ENCODE measurements around the gene ULK4.

Gene ULK4

GRCh38 chr3:41202834-41203345 is 759.0 kb downstream of the ULK4 start:
- peak overlapping the region; percentile 70 for H3K4me2 ChIP-seq (ENCODE audit: low read depth, low read length, poor library complexity, severe bottlenecking)
- peaks cover 65% of the 10 kb centered on the region for H3K4me1 ChIP-seq (ENCODE audit: insufficient read depth, low read length, poor library complexity, severe bottlenecking)
- no peaks in the 10 kb centered on the region for H3K9me3 ChIP-seq (ENCODE audit: insufficient read depth, low read depth, low read length)
- H4K20me1 ChIP-seq (ENCODE audit: insufficient read depth, low read length, poor library complexity, severe bottlenecking): peaks cover 80% of the 10 kb centered on the region
- H2AFZ ChIP-seq (ENCODE audit: low read length): no peak overlapping the region
- H3K9ac ChIP-seq (ENCODE audit: low read depth, low read length, poor library complexity, severe bottlenecking): peak overlapping the region; percentile 93
- peaks cover 85% of the 10 kb centered on the region for H3K79me2 ChIP-seq (ENCODE audit: insufficient read depth, low read length)
- H3F3A ChIP-seq (ENCODE audit: low read depth): no peaks in the 10 kb centered on the region
- H3K27me3 ChIP-seq (ENCODE audit: insufficient read depth, low read length, poor library complexity, severe bottlenecking): no peaks in the 10 kb centered on the region
- H3K4me3 ChIP-seq (ENCODE audit: low read length, poor library complexity, severe bottlenecking): peak overlapping the region; percentile 88
- no peaks in the 10 kb centered on the region for H3K9me2 ChIP-seq (replicated peaks; ENCODE audit: low read depth, low read length)
- no peak for TF ChIP-seq EZH2phosphoT487 (IDR thresholded peaks at IDR 0.05; ENCODE audit: borderline replicate concordance)
- peak; percentile 72 for TF ChIP-seq CTCF (conservative IDR thresholded peaks at IDR 0.05; ENCODE audit: low read length)
- H3K36me3 ChIP-seq (ENCODE audit: insufficient read depth, low read length): no peaks in the 10 kb centered on the region

GRCh38 chr3:41202075-41202833 is 759.6 kb downstream of the ULK4 start:
- Histone ChIP-seq H2AFZ (ENCODE audit: low read length) (no peak overlapping the region), H3K9me2 (replicated peaks; ENCODE audit: low read depth, low read length) (no peaks in the 10 kb centered on the region), H3K27me3 (ENCODE audit: insufficient read depth, low read length, poor library complexity, severe bottlenecking) (no peaks in the 10 kb centered on the region), H3K9me3 (ENCODE audit: insufficient read depth, low read depth, low read length) (no peaks in the 10 kb centered on the region), H4K20me1 (ENCODE audit: insufficient read depth, low read length, poor library complexity, severe bottlenecking) (peaks cover 73% of the 10 kb centered on the region), H3K4me2 (ENCODE audit: low read depth, low read length, poor library complexity, severe bottlenecking) (peak overlapping the region; percentile 70), H3K79me2 (ENCODE audit: insufficient read depth, low read length) (peaks cover 78% of the 10 kb centered on the region), H3K4me1 (ENCODE audit: insufficient read depth, low read length, poor library complexity, severe bottlenecking) (peaks cover 59% of the 10 kb centered on the region), H3K9ac (ENCODE audit: low read depth, low read length, poor library complexity, severe bottlenecking) (peak overlapping the region; percentile 93), H3K36me3 (ENCODE audit: insufficient read depth, low read length) (no peaks in the 10 kb centered on the region), H3K4me3 (ENCODE audit: low read length, poor library complexity, severe bottlenecking) (peak overlapping the region; percentile 88), H3F3A (ENCODE audit: low read depth) (0 out of 2 replicates have a peak, but pooled peaks cover 4% of the 10 kb centered on the region)
- TF ChIP-seq EZH2phosphoT487 (IDR thresholded peaks at IDR 0.05; ENCODE audit: borderline replicate concordance): no peak
- no peak for TF ChIP-seq CTCF (conservative IDR thresholded peaks at IDR 0.05; ENCODE audit: low read length)

- H2AFZ ChIP-seq (ENCODE audit: low read length): no peak overlapping the region
- peak overlapping the region; percentile 93 for H3K9ac ChIP-seq (ENCODE audit: low read depth, low read length, poor library complexity, severe bottlenecking)
- no peak for TF ChIP-seq EZH2phosphoT487 (IDR thresholded peaks at IDR 0.05; ENCODE audit: borderline replicate concordance)
- peak overlapping the region; percentile 70 for H3K4me2 ChIP-seq (ENCODE audit: low read depth, low read length, poor library complexity, severe bottlenecking)
- H3K9me2 ChIP-seq (replicated peaks; ENCODE audit: low read depth, low read length): no peaks in the 10 kb centered on the region
- H3K27me3 ChIP-seq (ENCODE audit: insufficient read depth, low read length, poor library complexity, severe bottlenecking): no peaks in the 10 kb centered on the region
- peaks cover 57% of the 10 kb centered on the region for H4K20me1 ChIP-seq (ENCODE audit: insufficient read depth, low read length, poor library complexity, severe bottlenecking)
- peak overlapping the region; percentile 88 for H3K4me3 ChIP-seq (ENCODE audit: low read length, poor library complexity, severe bottlenecking)
- H3F3A ChIP-seq (ENCODE audit: low read depth): 0 out of 2 replicates have a peak, but pooled peaks cover 6% of the 10 kb centered on the region
- peaks cover 46% of the 10 kb centered on the region for H3K4me1 ChIP-seq (ENCODE audit: insufficient read depth, low read length, poor library complexity, severe bottlenecking)
- no peaks in the 10 kb centered on the region for H3K36me3 ChIP-seq (ENCODE audit: insufficient read depth, low read length)
- H3K79me2 ChIP-seq (ENCODE audit: insufficient read depth, low read length): peaks cover 62% of the 10 kb centered on the region
- no peaks in the 10 kb centered on the region for H3K9me3 ChIP-seq (ENCODE audit: insufficient read depth, low read depth, low read length)
Observed at GRCh38 chr3:41200669-41201021, 761.3 kb downstream of the ULK4 start.
